Smooth muscle cell (in vitro differentiated cells): Measurements from ENCODE around the gene NCBP3. TPM values are rescaled to one million over a fixed set of nuclear protein-coding genes. Genes with fewer than 3 reads are reported as not detected.

ENCODE experiments used
- DNase-seq: peaks from one replicate; lab custom pipeline; 2025; ENCODE audit not compliant: unreplicated experiment; lab: John Stamatoyannopoulos, UW
- H2AFZ ChIP-seq: fragments of 200-600 bp; sonication (generic); 2 replicates; pipeline ENCODE4 v1.6.0; 2016; ENCODE audit warnings: antibody characterized with exemption, low read depth, mild to moderate bottlenecking
- H3F3A ChIP-seq: fragments of 200-600 bp; sonication (generic); 2 replicates; pipeline ENCODE4 v1.6.0; 2017; ENCODE audit warnings: antibody characterized with exemption, low read depth
- H3K27ac ChIP-seq: fragments of 200-600 bp; sonication (generic); 2 replicates; pipeline ENCODE4 v1.5.1; 2016; ENCODE audit warnings: low read depth, mild to moderate bottlenecking
- H3K27me3 ChIP-seq: fragments of 200-600 bp; sonication (generic); 2 replicates; pipeline ENCODE4 v1.6.1; 2016; ENCODE audit warnings: low read depth, mild to moderate bottlenecking
- H3K36me3 ChIP-seq: fragments of 200-600 bp; sonication (generic); 2 replicates; pipeline ENCODE4 v1.5.1; 2016; ENCODE audit warnings: low read depth
- H3K4me1 ChIP-seq: fragments of 200-600 bp; sonication (generic); 2 replicates; pipeline ENCODE4 v1.5.1; 2016; ENCODE audit warnings: low read depth
- H3K4me2 ChIP-seq: fragments of 200-600 bp; sonication (generic); 2 replicates; pipeline ENCODE4 v1.6.0; 2016; ENCODE audit warnings: mild to moderate bottlenecking
- H3K4me3 ChIP-seq: fragments of 200-600 bp; sonication (generic); 2 replicates; pipeline ENCODE4 v1.5.1; 2016; ENCODE audit warnings: mild to moderate bottlenecking
- H3K79me2 ChIP-seq: fragments of 200-600 bp; sonication (generic); 2 replicates; pipeline ENCODE4 v1.6.0; 2016; ENCODE audit warnings: low read depth, mild to moderate bottlenecking
- H3K9ac ChIP-seq: fragments of 200-600 bp; sonication (generic); 2 replicates; pipeline ENCODE4 v1.6.0; 2016; ENCODE audit warnings: low read depth
- H3K9me3 ChIP-seq: fragments of 200-600 bp; sonication (generic); replicated peaks from 2 replicates; pipeline ENCODE4 v1.5.1; 2016; ENCODE audit warnings: low read depth
- H4K20me1 ChIP-seq: fragments of 200-600 bp; sonication (generic); 2 replicates; pipeline ENCODE4 v1.6.0; 2016; ENCODE audit warnings: low read depth
- CTCF ChIP-seq: fragments of 200-600 bp; sonication (generic); IDR thresholded peaks from 2 replicates; pipeline ENCODE4 v1.5.1; 2017; ENCODE audit warnings: borderline replicate concordance, mild to moderate bottlenecking, antibody characterized with exemption; ENCODE audit not compliant: insufficient read depth, poor library complexity, severe bottlenecking
- WGBS: methylation state at CpG from one replicate; pipeline ENCODE4 v1.1.7; 2016; ENCODE audit warnings: low lambda C conversion rate; 5-methylcytosine and 5-hydroxymethylcytosine counted together
- polyA plus RNA-seq: library from polyadenylated mRNA; unstranded; fragments of >200 nt; fragmentation: Nextera tagmentation; extraction: Ambion mirVana; gene quantifications from 2 replicates; pipeline ENCODE4 v1.2.1, GENCODE V29; 2016
- total RNA-seq: library from RNA; depleted of rRNA; stranded (reverse); fragments of >200 nt; gene quantifications from 2 replicates; pipeline ENCODE4 v1.2.3, GENCODE V29; 2014

The NCBP3 gene
- total and polyA plus RNA-seq, 2 experiments from 2014 or later, result 28.3 to 30.7 TPM

GRCh38 chr17:3885271-3885670 is 39.2 kb upstream of the NCBP3 start:
- DNase-seq, result no peak
- H3K27me3 ChIP-seq, result no peaks in the 10 kb centered on the region
- H3K9ac ChIP-seq, result no peak overlapping the region
- no peaks in the 10 kb centered on the region for H3K9me3 ChIP-seq
- H2AFZ ChIP-seq, result no peak overlapping the region
- peaks cover 15% of the 10 kb centered on the region for H3K4me1 ChIP-seq
- no peaks in the 10 kb centered on the region for H3K36me3 ChIP-seq
- no peaks in the 10 kb centered on the region for H4K20me1 ChIP-seq
- H3K27ac ChIP-seq, result peak overlapping the region; percentile 66
- H3K4me3 ChIP-seq, result no peak overlapping the region
- H3K4me2 ChIP-seq, result peak overlapping the region; percentile 23
- peaks cover 23% of the 10 kb centered on the region for H3F3A ChIP-seq
- 91% methylated on average over 14 of the region's 14 CpGs for WGBS
- peaks cover 8% of the 10 kb centered on the region for H3K79me2 ChIP-seq
- no peak for TF ChIP-seq CTCF

- H3K9me3 ChIP-seq, result no peaks in the 10 kb centered on the region
- peaks cover 26% of the 10 kb centered on the region for H3F3A ChIP-seq
- DNase-seq, result no peak
- TF ChIP-seq CTCF, result no peak
- H3K27me3 ChIP-seq, result no peaks in the 10 kb centered on the region
- H3K4me3 ChIP-seq, result no peak overlapping the region
- H4K20me1 ChIP-seq, result no peaks in the 10 kb centered on the region
- no peak overlapping the region for H3K27ac ChIP-seq
- WGBS, result 94% methylated on average over 12 of the region's 12 CpGs
- H3K4me2 ChIP-seq, result no peak overlapping the region
- no peaks in the 10 kb centered on the region for H3K36me3 ChIP-seq
- no peak overlapping the region for H2AFZ ChIP-seq
- H3K79me2 ChIP-seq, result peaks cover 8% of the 10 kb centered on the region
- H3K4me1 ChIP-seq, result peaks cover 19% of the 10 kb centered on the region
- no peak overlapping the region for H3K9ac ChIP-seq
These were observed 38.1 kb upstream of the NCBP3 start for GRCh38 chr17:3884188-3884587.

GRCh38 chr17:3882276-3882675 is 36.2 kb upstream of the NCBP3 start:
- no peaks in the 10 kb centered on the region for H3K36me3 ChIP-seq
- no peak overlapping the region for H3K27ac ChIP-seq
- H3K4me3 ChIP-seq, result no peak overlapping the region
- DNase-seq, result no peak
- no peaks in the 10 kb centered on the region for H3K27me3 ChIP-seq
- peaks cover 16% of the 10 kb centered on the region for H4K20me1 ChIP-seq
- peaks cover 8% of the 10 kb centered on the region for H3K79me2 ChIP-seq
- no peak overlapping the region for H2AFZ ChIP-seq
- peaks cover 18% of the 10 kb centered on the region for H3F3A ChIP-seq
- no peak overlapping the region for H3K4me2 ChIP-seq
- peaks cover 14% of the 10 kb centered on the region for H3K4me1 ChIP-seq
- 88% methylated on average over 3 of the region's 4 CpGs for WGBS
- no peaks in the 10 kb centered on the region for H3K9me3 ChIP-seq
- no peak overlapping the region for H3K9ac ChIP-seq
- no peak for TF ChIP-seq CTCF

- no peak for TF ChIP-seq CTCF
- Histone ChIP-seq H3K4me3 (no peak overlapping the region), H3K9ac (no peak overlapping the region), H4K20me1 (peaks cover 22% of the 10 kb centered on the region), H3K27ac (no peak overlapping the region), H3K4me2 (no peak overlapping the region), H3F3A (peaks cover 18% of the 10 kb centered on the region), H3K79me2 (no peaks in the 10 kb centered on the region), H3K9me3 (no peaks in the 10 kb centered on the region), H2AFZ (no peak overlapping the region), H3K4me1 (peaks cover 14% of the 10 kb centered on the region), H3K27me3 (no peaks in the 10 kb centered on the region), H3K36me3 (no peaks in the 10 kb centered on the region)
- WGBS, result 97% methylated on average over 7 of the region's 7 CpGs
- no peak for DNase-seq
These were observed 34.9 kb upstream of the NCBP3 start for GRCh38 chr17:3880983-3881382.
